ENCODE results near the gene ACTL6A.

DNA sequence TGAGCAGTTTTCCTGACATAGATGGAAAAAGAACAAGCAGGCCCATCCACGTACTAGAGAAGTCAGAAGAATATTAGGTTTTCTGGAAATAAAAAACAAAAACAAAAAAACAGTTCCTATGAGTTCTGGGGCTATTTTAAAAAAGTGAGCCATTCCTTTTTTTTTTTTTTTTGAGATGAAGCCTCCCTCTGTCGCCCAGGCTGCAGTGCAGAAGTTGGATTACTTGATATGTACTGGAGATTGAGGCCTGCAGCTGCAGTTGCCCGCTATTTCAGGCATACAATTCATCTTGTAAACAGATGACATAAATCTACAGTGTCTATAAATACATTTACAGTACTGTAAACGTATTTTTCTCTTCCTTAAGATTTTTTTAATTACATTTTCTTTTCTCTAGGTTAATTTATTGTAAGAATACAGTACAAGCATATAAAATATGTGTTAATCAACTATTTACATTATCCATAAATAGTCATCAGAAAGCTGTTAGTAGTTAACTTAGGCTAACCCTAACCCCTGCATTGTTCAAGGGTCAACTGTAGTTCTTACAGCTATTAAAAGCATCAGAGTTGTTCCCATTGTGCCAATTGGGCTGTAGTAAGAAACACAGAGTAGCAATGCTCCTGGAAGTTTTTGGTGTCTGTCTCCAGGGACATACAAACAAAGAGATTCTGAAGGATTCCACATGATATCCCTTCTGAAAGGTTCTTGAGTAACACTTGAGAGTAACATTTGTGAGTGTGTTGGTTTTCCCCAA lies 11.2 kb upstream of the ACTL6A start:
- TF ChIP-seq, protein P1, sequence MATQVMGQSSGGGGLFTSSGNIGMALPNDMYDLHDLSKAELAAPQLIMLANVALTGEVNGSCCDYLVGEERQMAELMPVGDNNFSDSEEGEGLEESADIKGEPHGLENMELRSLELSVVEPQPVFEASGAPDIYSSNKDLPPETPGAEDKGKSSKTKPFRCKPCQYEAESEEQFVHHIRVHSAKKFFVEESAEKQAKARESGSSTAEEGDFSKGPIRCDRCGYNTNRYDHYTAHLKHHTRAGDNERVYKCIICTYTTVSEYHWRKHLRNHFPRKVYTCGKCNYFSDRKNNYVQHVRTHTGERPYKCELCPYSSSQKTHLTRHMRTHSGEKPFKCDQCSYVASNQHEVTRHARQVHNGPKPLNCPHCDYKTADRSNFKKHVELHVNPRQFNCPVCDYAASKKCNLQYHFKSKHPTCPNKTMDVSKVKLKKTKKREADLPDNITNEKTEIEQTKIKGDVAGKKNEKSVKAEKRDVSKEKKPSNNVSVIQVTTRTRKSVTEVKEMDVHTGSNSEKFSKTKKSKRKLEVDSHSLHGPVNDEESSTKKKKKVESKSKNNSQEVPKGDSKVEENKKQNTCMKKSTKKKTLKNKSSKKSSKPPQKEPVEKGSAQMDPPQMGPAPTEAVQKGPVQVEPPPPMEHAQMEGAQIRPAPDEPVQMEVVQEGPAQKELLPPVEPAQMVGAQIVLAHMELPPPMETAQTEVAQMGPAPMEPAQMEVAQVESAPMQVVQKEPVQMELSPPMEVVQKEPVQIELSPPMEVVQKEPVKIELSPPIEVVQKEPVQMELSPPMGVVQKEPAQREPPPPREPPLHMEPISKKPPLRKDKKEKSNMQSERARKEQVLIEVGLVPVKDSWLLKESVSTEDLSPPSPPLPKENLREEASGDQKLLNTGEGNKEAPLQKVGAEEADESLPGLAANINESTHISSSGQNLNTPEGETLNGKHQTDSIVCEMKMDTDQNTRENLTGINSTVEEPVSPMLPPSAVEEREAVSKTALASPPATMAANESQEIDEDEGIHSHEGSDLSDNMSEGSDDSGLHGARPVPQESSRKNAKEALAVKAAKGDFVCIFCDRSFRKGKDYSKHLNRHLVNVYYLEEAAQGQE (IDR thresholded peaks at IDR 0.05; ENCODE audit: low read depth) = no peak
- TF ChIP-seq, protein P2, sequence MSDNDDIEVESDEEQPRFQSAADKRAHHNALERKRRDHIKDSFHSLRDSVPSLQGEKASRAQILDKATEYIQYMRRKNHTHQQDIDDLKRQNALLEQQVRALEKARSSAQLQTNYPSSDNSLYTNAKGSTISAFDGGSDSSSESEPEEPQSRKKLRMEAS (IDR thresholded peaks at IDR 0.05) = no peak

Measured in Ishikawa (cell line).